Breast epithelium (tissue), 3 donors: ENCODE results near the gene SIX5.

Experiments
- POLR2AphosphoS5 ChIP-seq, 3 donors: sonication (generic); formaldehyde crosslinking; IDR thresholded peaks; one replicate each; pipeline ENCODE4 v1.6.1; 2017; ENCODE audit warnings: antibody characterized with exemption in 3 of 3
- TF ChIP-seq, protein P1 (sequence below), 3 donors: fragments of 450-650 bp; IDR thresholded peaks; one replicate each; pipeline ENCODE4 v1.5.1; 2016 to 2017; ENCODE audit warnings: antibody characterized with exemption in 3 of 3, mild to moderate bottlenecking in 3 of 3, moderate library complexity in 3 of 3

DNA sequence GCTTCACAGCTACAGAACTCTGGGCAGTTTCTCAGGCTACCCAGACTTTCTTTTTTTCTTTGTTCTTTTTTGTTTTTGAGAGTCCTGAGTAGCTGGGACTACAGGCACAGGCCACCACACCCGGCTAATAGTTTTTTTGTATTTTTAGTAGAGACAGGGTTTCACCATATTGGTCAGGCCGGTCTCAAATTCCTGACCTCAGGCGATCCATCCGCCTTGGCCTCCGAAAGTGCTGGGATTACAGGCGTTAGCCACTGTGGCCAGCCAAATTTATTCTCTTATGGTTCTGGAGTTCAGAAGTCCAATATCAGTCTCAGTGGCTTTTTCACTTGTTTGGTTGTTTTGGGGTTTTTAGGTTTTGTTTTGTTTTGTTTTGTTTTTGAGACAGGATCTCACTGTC lies 23.4 kb downstream of the SIX5 start:
- TF ChIP-seq, protein P1, sequence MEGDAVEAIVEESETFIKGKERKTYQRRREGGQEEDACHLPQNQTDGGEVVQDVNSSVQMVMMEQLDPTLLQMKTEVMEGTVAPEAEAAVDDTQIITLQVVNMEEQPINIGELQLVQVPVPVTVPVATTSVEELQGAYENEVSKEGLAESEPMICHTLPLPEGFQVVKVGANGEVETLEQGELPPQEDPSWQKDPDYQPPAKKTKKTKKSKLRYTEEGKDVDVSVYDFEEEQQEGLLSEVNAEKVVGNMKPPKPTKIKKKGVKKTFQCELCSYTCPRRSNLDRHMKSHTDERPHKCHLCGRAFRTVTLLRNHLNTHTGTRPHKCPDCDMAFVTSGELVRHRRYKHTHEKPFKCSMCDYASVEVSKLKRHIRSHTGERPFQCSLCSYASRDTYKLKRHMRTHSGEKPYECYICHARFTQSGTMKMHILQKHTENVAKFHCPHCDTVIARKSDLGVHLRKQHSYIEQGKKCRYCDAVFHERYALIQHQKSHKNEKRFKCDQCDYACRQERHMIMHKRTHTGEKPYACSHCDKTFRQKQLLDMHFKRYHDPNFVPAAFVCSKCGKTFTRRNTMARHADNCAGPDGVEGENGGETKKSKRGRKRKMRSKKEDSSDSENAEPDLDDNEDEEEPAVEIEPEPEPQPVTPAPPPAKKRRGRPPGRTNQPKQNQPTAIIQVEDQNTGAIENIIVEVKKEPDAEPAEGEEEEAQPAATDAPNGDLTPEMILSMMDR (IDR thresholded peaks at IDR 0.05), result no peak
- no peak for TF ChIP-seq POLR2AphosphoS5 (IDR thresholded peaks at IDR 0.05)
